Mucosa of descending colon (tissue), 3 donors: Measurements from ENCODE around the gene ENPP7. TPM values are rescaled to one million over a fixed set of nuclear protein-coding genes. Genes with fewer than 3 reads are reported as not detected.

Experiments used
- ATAC-seq: fragments of 200-7000 bp; cut with Tn5 transposase; one replicate; pipeline ENCODE4 v1.9.1; 2020; ENCODE audit warnings: mild to moderate bottlenecking, moderate library complexity
- DNase-seq, 3 donors: peaks; one replicate each; pipeline ENCODE4 v3.0.0-alpha.2; 2020
- H3K36me3 ChIP-seq: fragments of 200-600 bp; one replicate; pipeline ENCODE4 v1.8.0; 2021; ENCODE audit warnings: low read depth, mild to moderate bottlenecking
- H3K4me1 ChIP-seq: fragments of 200-600 bp; one replicate; pipeline ENCODE4 v1.8.0; 2021; ENCODE audit warnings: low read depth, mild to moderate bottlenecking
- H3K4me3 ChIP-seq: fragments of 200-600 bp; one replicate; pipeline ENCODE4 v1.8.0; 2021; ENCODE audit warnings: mild to moderate bottlenecking
- H3K9me3 ChIP-seq: fragments of 200-600 bp; one replicate; pipeline ENCODE4 v1.8.0; 2021; ENCODE audit warnings: mild to moderate bottlenecking
- CTCF ChIP-seq: fragments of 200-600 bp; IDR thresholded peaks from one replicate; pipeline ENCODE4 v1.8.0; 2022; ENCODE audit warnings: antibody characterized with exemption, mild to moderate bottlenecking
- intact Hi-C, 2 donors: fragments of 100-400 bp; cut with DNase I in 1 of 2; cut with micrococcal nuclease in 1 of 2; formaldehyde crosslinking; loops; one replicate each; pipeline versions ENCODE4 v1.11.0 to v1.11.1; 2022; cut with DNase I, micrococcal nuclease
- long read RNA-seq, 2 donors: library from polyadenylated mRNA; unstranded; transcript quantifications; one replicate each; pipeline ENCODE4 v2.0.0, GENCODE V29; 2019 to 2021
- total RNA-seq, 3 donors: library from RNA; stranded (reverse); fragmentation: NEBNext Ultra II Directional in 2 of 3; extraction: Animal tissue kit (Norgen Biotek cat#: 25700) in 2 of 3; gene quantifications; one replicate each; pipeline versions ENCODE4 v1.2.1 to v1.2.4, GENCODE V29; 2021 to 2023
- donor health status: DM: no; HTN: no; CAD: no; lungs with moderate emphysema.
- donor health status: DM: no; HTN: no; CAD: no.
- donor health status: DM: no; HTN: yes; CAD: no.

Gene ENPP7, protein sequence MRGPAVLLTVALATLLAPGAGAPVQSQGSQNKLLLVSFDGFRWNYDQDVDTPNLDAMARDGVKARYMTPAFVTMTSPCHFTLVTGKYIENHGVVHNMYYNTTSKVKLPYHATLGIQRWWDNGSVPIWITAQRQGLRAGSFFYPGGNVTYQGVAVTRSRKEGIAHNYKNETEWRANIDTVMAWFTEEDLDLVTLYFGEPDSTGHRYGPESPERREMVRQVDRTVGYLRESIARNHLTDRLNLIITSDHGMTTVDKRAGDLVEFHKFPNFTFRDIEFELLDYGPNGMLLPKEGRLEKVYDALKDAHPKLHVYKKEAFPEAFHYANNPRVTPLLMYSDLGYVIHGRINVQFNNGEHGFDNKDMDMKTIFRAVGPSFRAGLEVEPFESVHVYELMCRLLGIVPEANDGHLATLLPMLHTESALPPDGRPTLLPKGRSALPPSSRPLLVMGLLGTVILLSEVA
- total RNA-seq = not detected
- long read RNA-seq, donor 1 = 0 reads
- long read RNA-seq, donor 2 = 0 reads

- ATAC-seq (no peak), DNase-seq (no peak)
- no peak within 1 kb of the TSS for H3K4me3 ChIP-seq
- no peaks in the 10 kb centered on the region for H3K9me3 ChIP-seq
- H3K4me1 ChIP-seq = peaks cover 4% of the 10 kb centered on the region
- intact Hi-C loops = no loop called here
- H3K36me3 ChIP-seq = no peaks in the 10 kb centered on the region
- no peak for TF ChIP-seq CTCF
These were observed at the start of gene ENPP7 for GRCh38 chr17:79730769-79731483. TSS of gene ENPP7 (plus strand) at chr17:79730943. CDS start at chr17:79731140, 197 bp downstream.

- Histone ChIP-seq H3K9me3 (no peaks in the 10 kb centered on the region), H3K36me3 (no peaks in the 10 kb centered on the region), H3K4me3 (no peak overlapping the region), H3K4me1 (no peaks in the 10 kb centered on the region)
- ATAC-seq = no peak
- intact Hi-C loops = no loop called here
- no peak for DNase-seq
- TF ChIP-seq CTCF = no peak
These were observed 49.6 kb upstream of the ENPP7 start for GRCh38 chr17:79681101-79681621.

DNA sequence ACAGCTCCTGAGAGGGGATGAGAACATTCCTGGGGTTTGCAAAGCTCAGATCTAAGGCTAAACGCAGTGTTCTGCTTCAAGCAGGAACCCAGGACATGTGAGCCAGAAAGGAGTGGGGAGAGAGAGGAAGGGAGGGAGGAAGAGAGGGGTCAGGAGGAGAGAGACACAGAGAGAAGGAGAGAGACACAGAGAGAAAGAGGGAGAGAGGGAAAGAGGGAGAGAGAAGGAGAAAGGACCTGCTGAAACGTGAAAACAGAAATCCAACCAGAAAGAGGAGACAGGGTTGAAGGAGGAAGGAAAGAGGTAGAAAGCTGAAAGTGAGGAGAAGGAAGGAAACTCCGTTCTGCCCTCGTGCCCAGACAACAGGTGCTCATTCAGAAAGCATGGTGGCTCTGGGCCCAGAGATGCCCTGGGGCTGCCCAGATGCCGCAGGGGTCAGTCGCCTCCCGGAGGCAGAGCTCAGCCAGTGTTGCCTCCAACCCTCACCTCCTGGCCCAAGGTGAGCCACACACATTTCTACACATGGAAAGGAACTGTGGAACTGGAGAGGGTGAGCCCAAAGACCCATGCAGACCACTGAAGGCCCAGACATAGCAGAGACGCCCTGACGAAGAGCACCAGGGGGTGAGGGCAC, 49.0 kb upstream of the ENPP7 start:
- no peaks in the 10 kb centered on the region for H3K9me3 ChIP-seq
- DNase-seq = no peak
- intact Hi-C loops = no loop called here
- no peaks in the 10 kb centered on the region for H3K4me1 ChIP-seq
- TF ChIP-seq CTCF = no peak
- no peaks in the 10 kb centered on the region for H3K36me3 ChIP-seq
- no peak for ATAC-seq
- H3K4me3 ChIP-seq = no peak overlapping the region

- no peak for TF ChIP-seq CTCF
- no peaks in the 10 kb centered on the region for H3K36me3 ChIP-seq
- no peaks in the 10 kb centered on the region for H3K9me3 ChIP-seq
- H3K4me3 ChIP-seq = no peak overlapping the region
- intact Hi-C loops = no loop called here
- DNase-seq (no peak), ATAC-seq (no peak)
- no peaks in the 10 kb centered on the region for H3K4me1 ChIP-seq
These were observed 47.4 kb upstream of the ENPP7 start for GRCh38 chr17:79683365-79683764.

DNA sequence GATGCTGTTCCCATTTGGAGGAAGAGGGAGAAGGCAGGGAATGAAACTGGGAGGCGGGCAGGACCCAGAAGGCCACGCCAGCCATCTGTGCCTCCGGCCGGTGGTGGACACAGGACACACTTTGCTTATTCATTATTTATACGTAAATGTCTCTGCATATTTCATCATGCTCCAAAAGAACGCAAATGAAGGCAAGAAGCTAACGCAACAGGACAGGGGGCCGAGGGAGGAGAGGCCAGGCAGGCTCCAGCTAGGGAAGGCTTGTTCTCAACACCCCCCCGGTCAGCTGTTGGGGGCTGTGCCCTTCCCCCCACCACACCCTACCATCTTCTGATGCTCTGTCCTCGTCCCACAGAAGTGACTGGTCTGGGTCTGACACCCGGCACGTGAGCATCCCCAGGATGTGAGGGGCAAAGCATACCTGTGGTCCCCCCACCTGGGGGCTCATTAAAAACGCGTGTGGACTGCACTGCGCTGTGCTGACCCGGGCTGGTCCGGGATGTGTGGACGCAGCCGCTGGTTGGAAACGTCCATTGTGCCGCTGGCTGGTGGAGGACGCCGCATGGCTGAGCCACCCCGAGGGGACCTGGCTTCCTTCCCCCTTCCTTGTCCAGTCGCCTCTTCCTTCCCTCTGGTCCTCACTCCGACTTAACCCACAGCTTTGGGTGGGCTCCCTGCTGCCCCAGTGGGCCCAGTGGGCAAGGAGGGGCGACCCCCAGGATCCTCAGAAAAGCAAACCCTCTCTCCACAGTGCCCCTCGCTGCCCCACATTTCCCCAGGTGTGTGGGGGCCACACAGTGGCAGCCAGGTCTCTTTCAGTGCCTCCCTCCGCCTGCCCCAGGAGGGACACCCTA, 46.4 kb upstream of the ENPP7 start:
- ATAC-seq (no peak), DNase-seq (no peak)
- intact Hi-C loops = no loop called here
- TF ChIP-seq CTCF = no peak
- no peaks in the 10 kb centered on the region for H3K36me3 ChIP-seq
- H3K9me3 ChIP-seq = no peaks in the 10 kb centered on the region
- H3K4me3 ChIP-seq = no peak overlapping the region
- no peaks in the 10 kb centered on the region for H3K4me1 ChIP-seq
